HepG2 (cell line): ENCODE data around the gene OST4. TPM values are rescaled to one million over a fixed set of nuclear protein-coding genes. Genes with fewer than 3 reads are reported as not detected.

ENCODE experiments used
- HINFP ChIP-seq: sonication (generic); formaldehyde crosslinking; IDR thresholded peaks from 2 replicates; pipeline ENCODE4 v1.4.0; 2020; ENCODE audit warnings: low read depth, mild to moderate bottlenecking, missing genetic modification reagents
- HNF1A ChIP-seq, 2 experiments: sonication (generic) in 1 of 2; formaldehyde crosslinking in 1 of 2; IDR thresholded peaks; 2 replicates each; pipeline versions ENCODE4 v1.4.0 to v1.6.1; 2016 to 2020; ENCODE audit warnings: borderline replicate concordance in 1 of 2, low read depth in 1 of 2, mild to moderate bottlenecking in 1 of 2, missing genetic modification reagents in 1 of 2
- POLR2AphosphoS2 ChIP-seq: IDR thresholded peaks from 2 replicates; pipeline ENCODE4 v1.6.1; 2011; ENCODE audit warnings: low read depth, low read length, improper control_type of control experiment
- PREB ChIP-seq: sonication (generic); formaldehyde crosslinking; IDR thresholded peaks from 2 replicates; pipeline ENCODE4 v1.4.0; 2020; ENCODE audit warnings: missing genetic modification reagents
- RBM22 ChIP-seq: fragments of 200-400 bp; formaldehyde crosslinking; optimal IDR thresholded peaks from 2 replicates; pipeline ENCODE3; 2017; ENCODE audit warnings: mild to moderate bottlenecking, low read length, moderate library complexity
- SAP130 ChIP-seq: IDR thresholded peaks from 2 replicates; pipeline ENCODE4 v1.6.1; 2016; ENCODE audit warnings: low read depth
- TRAFD1 ChIP-seq: sonication (generic); formaldehyde crosslinking; IDR thresholded peaks from 2 replicates; pipeline ENCODE4 v1.5.1; 2020; ENCODE audit warnings: missing genetic modification reagents, mild to moderate bottlenecking, borderline replicate concordance
- ZGPAT ChIP-seq: IDR thresholded peaks from 2 replicates; pipeline ENCODE4 v1.6.1; 2016; ENCODE audit warnings: mild to moderate bottlenecking
- ZHX1 ChIP-seq: sonication (generic); formaldehyde crosslinking; IDR thresholded peaks from 2 replicates; pipeline ENCODE4 v1.8.1; 2022; ENCODE audit warnings: low read depth, mild to moderate bottlenecking, missing genetic modification reagents
- ZNF143 ChIP-seq: sonication (generic); formaldehyde crosslinking; IDR thresholded peaks from 2 replicates; pipeline ENCODE4 v1.4.0; 2020; ENCODE audit warnings: missing genetic modification reagents
- ZNF274 ChIP-seq: sonication (generic); formaldehyde crosslinking; IDR thresholded peaks from 2 replicates; pipeline ENCODE4 v1.5.1; 2020; ENCODE audit warnings: mild to moderate bottlenecking, missing genetic modification reagents
- ZNF501 ChIP-seq: sonication (generic); formaldehyde crosslinking; IDR thresholded peaks from 2 replicates; pipeline ENCODE4 v1.5.1; 2020; ENCODE audit warnings: mild to moderate bottlenecking, moderate library complexity, missing genetic modification reagents
- ZNF558 ChIP-seq: sonication (generic); formaldehyde crosslinking; IDR thresholded peaks from 2 replicates; pipeline ENCODE4 v1.9.0; 2022; ENCODE audit warnings: mild to moderate bottlenecking, missing genetic modification reagents, borderline replicate concordance
- ZNF562 ChIP-seq: sonication (generic); formaldehyde crosslinking; IDR thresholded peaks from 2 replicates; pipeline ENCODE4 v1.8.0; 2022; ENCODE audit warnings: missing genetic modification reagents, borderline replicate concordance
- ZZZ3 ChIP-seq: sonication (generic); formaldehyde crosslinking; IDR thresholded peaks from 2 replicates; pipeline ENCODE4 v1.4.0; 2020; ENCODE audit warnings: missing genetic modification reagents, mild to moderate bottlenecking, borderline replicate concordance
- polyA plus RNA-seq, 8 experiments: library from polyadenylated mRNA; depleted of rRNA in 3 of 8; stranded (reverse) in 7 of 8; unstranded in 1 of 8; fragments of >200 nt; fragmentation: Illumina TruSeq in 4 of 8; extraction: Trizol in 4 of 8; gene quantifications; 2 replicates each; pipeline versions ENCODE4 v1.2.1 to v1.2.3, GENCODE V29; 2011 to 2016; ENCODE audit warnings: low read depth in 4 of 8, missing spikeins in 1 of 8, mixed read lengths in 1 of 8; ENCODE audit not compliant: insufficient read depth in 1 of 8
- total RNA-seq, 5 experiments: library from RNA; depleted of rRNA; stranded (reverse); fragments of >200 nt; fragmentation: Illumina TruSeq; extraction: Trizol; gene quantifications; 2 replicates each; pipeline ENCODE4 v1.2.3, GENCODE V29; 2016; ENCODE audit warnings: low read depth in 1 of 5

Gene OST4
- total and polyA plus RNA-seq, 2 of the 13 experiments (the other 11 are each of a cell fraction or from before 2014, with no cell fraction given), result 498 to 584 TPM

- TF ChIP-seq ZHX1 (CRISPR knock-in tag) (peak; percentile 85), ZNF143 (CRISPR knock-in tag) (peak; percentile 65; the same call in 1 of the 2 replicates), HINFP (CRISPR knock-in tag) (peak; percentile 5; the same call in 1 of the 2 replicates), RBM22 (no peak), HNF1A (IDR thresholded peaks at IDR 0.05; ENCODE audit: low read depth) (no peak), HNF1A (CRISPR knock-in tag; IDR thresholded peaks at IDR 0.05; ENCODE audit: borderline replicate concordance) (peak; percentile 84), ZNF274 (CRISPR knock-in tag) (no peak; the same call in 1 of the 2 replicates), PREB (no peak), ZNF501 (CRISPR knock-in tag) (peak; percentile 73), SAP130 (CRISPR knock-in tag) (peak; percentile 78; the same call in 1 of the 2 replicates), ZGPAT (CRISPR knock-in tag) (peak; percentile 78), POLR2AphosphoS2 (no peak), ZNF558 (CRISPR knock-in tag) (peak; percentile 46; the same call in 1 of the 2 replicates), ZNF562 (CRISPR knock-in tag) (no peak), ZZZ3 (0 out of 2 replicates have a peak, but pooled peaks have one; percentile 59), TRAFD1 (CRISPR knock-in tag) (no peak)
These were observed 14.8 kb upstream of the OST4 start (continued) for GRCh38 chr2:27086090-27086723.
